GM23338 (cell line): ENCODE results near the gene MTMR6. TPM values are rescaled to one million over a fixed set of nuclear protein-coding genes. Genes with fewer than 3 reads are reported as not detected.

Source experiments
- ATAC-seq: fragments of 200-7000 bp; cut with Tn5 transposase; 3 replicates; pipeline ENCODE4 v1.9.1; 2020
- DNase-seq: peaks from one replicate; pipeline ENCODE4 v3.0.0-alpha.2; 2015; ENCODE audit warnings: low spot score
- H2AFZ ChIP-seq: fragments of 200-600 bp; sonication (generic); 2 replicates; pipeline ENCODE4 v1.8.0; 2016; ENCODE audit warnings: antibody characterized with exemption, mild to moderate bottlenecking, moderate library complexity
- H3F3A ChIP-seq: fragments of 200-600 bp; sonication (generic); replicated peaks from 2 replicates; pipeline ENCODE4 v1.8.0; 2017; ENCODE audit warnings: antibody characterized with exemption, mixed run types, low read depth
- H3K27ac ChIP-seq: fragments of 200-600 bp; sonication (generic); 2 replicates; pipeline ENCODE4 v1.6.1; 2016; ENCODE audit warnings: low read depth
- H3K27me3 ChIP-seq: fragments of 200-600 bp; sonication (generic); 2 replicates; pipeline ENCODE4 v1.8.0; 2016; ENCODE audit warnings: mild to moderate bottlenecking, mixed run types, moderate library complexity; ENCODE audit not compliant: insufficient read depth
- H3K36me3 ChIP-seq: fragments of 200-600 bp; sonication (generic); 2 replicates; pipeline ENCODE4 v1.8.0; 2016; ENCODE audit warnings: mild to moderate bottlenecking; ENCODE audit not compliant: insufficient read depth
- H3K4me1 ChIP-seq: fragments of 200-600 bp; sonication (generic); 2 replicates; pipeline ENCODE4 v1.8.0; 2016; ENCODE audit warnings: mild to moderate bottlenecking, moderate library complexity; ENCODE audit not compliant: insufficient read depth
- H3K4me2 ChIP-seq: fragments of 200-600 bp; sonication (generic); 2 replicates; pipeline ENCODE4 v1.7.1; 2017; ENCODE audit warnings: mixed run types
- H3K4me3 ChIP-seq: fragments of 200-600 bp; sonication (generic); 2 replicates; pipeline ENCODE4 v1.6.1; 2016; ENCODE audit warnings: mixed run types
- H3K79me2 ChIP-seq: fragments of 200-600 bp; sonication (generic); replicated peaks from 2 replicates; pipeline ENCODE4 v1.8.0; 2017; ENCODE audit warnings: mild to moderate bottlenecking; ENCODE audit not compliant: insufficient read depth
- H3K9me2 ChIP-seq: fragments of 200-600 bp; sonication (generic); 2 replicates; pipeline ENCODE4 v1.8.0; 2017; ENCODE audit not compliant: insufficient read depth
- H4K20me1 ChIP-seq: fragments of 200-600 bp; sonication (generic); replicated peaks from 2 replicates; pipeline ENCODE4 v1.8.0; 2017; ENCODE audit warnings: mild to moderate bottlenecking; ENCODE audit not compliant: insufficient read depth
- H3K27ac Mint-ChIP-seq: 2 replicates; pipeline ENCODE4 v1.8.0; 2020; ENCODE audit warnings: inconsistent platforms, mild to moderate bottlenecking, moderate library complexity, mixed read lengths
- H3K27me3 Mint-ChIP-seq: 3 replicates; pipeline ENCODE4 v1.8.0; 2022; ENCODE audit warnings: low read depth, mild to moderate bottlenecking, moderate library complexity, mixed read lengths, inconsistent platforms; ENCODE audit not compliant: insufficient read depth, poor library complexity
- H3K36me3 Mint-ChIP-seq: 3 replicates; pipeline ENCODE4 v1.8.0; 2021; ENCODE audit warnings: low read depth, mild to moderate bottlenecking, inconsistent platforms, moderate library complexity, mixed read lengths
- H3K4me1 Mint-ChIP-seq: 3 replicates; pipeline ENCODE4 v1.8.0; 2020; ENCODE audit warnings: mild to moderate bottlenecking, inconsistent platforms, mixed read lengths
- H3K4me3 Mint-ChIP-seq: 3 replicates; pipeline ENCODE4 v1.8.0; 2021; ENCODE audit warnings: moderate library complexity, mild to moderate bottlenecking, inconsistent platforms, mixed read lengths
- H3K9me3 Mint-ChIP-seq: 3 replicates; pipeline ENCODE4 v1.8.0; 2020; ENCODE audit warnings: moderate library complexity, mild to moderate bottlenecking, inconsistent platforms, mixed read lengths
- CREB1 ChIP-seq: fragments of 250-450 bp; sonication (Bioruptor Pico); IDR thresholded peaks from 2 replicates; pipeline ENCODE4 v1.5.0; 2020; ENCODE audit warnings: low read depth, mild to moderate bottlenecking, moderate library complexity
- EZH2 ChIP-seq: fragments of 200-600 bp; sonication (generic); IDR thresholded peaks from one replicate; pipeline ENCODE4 v1.8.0; 2017; ENCODE audit warnings: antibody characterized with exemption, mild to moderate bottlenecking, low read depth; ENCODE audit not compliant: unreplicated experiment
- EZH2phosphoT487 ChIP-seq: fragments of 200-600 bp; sonication (generic); IDR thresholded peaks from one replicate; pipeline ENCODE4 v1.8.1; 2018; ENCODE audit warnings: antibody characterized with exemption; ENCODE audit not compliant: unreplicated experiment
- JUNB ChIP-seq: IDR thresholded peaks from one replicate; pipeline ENCODE4 v1.6.1; 2016; ENCODE audit warnings: antibody characterized with exemption; ENCODE audit not compliant: unreplicated experiment
- NANOG ChIP-seq: IDR thresholded peaks from 2 replicates; pipeline ENCODE4 v1.6.1; 2016; ENCODE audit warnings: antibody characterized with exemption, borderline replicate concordance
- POLR2AphosphoS5 ChIP-seq: IDR thresholded peaks from 2 replicates; pipeline ENCODE4 v1.6.1; 2016; ENCODE audit warnings: antibody characterized with exemption, low read depth
- STAT1 ChIP-seq: IDR thresholded peaks from one replicate; pipeline ENCODE4 v1.6.1; 2016; ENCODE audit warnings: antibody characterized with exemption; ENCODE audit not compliant: unreplicated experiment
- ZNF114 ChIP-seq: fragments of 250-450 bp; sonication (Bioruptor Pico); IDR thresholded peaks from 2 replicates; pipeline ENCODE4 v1.5.0; 2020; ENCODE audit warnings: mild to moderate bottlenecking, moderate library complexity
- ZNF331 ChIP-seq: fragments of 250-450 bp; sonication (Bioruptor Pico); IDR thresholded peaks from 2 replicates; pipeline ENCODE4 v1.5.0; 2020; ENCODE audit warnings: low read depth, mild to moderate bottlenecking, moderate library complexity
- polyA plus RNA-seq: library from polyadenylated mRNA; unstranded; fragments of >200 nt; fragmentation: Nextera tagmentation; extraction: Ambion mirVana; gene quantifications from 2 replicates; pipeline ENCODE4 v1.2.1, GENCODE V29; 2016
- total RNA-seq: library from RNA; depleted of rRNA; stranded (reverse); fragments of >200 nt; shearing (Covaris generic); gene quantifications from 2 replicates; pipeline ENCODE4 v1.2.3, GENCODE V29; 2014
- TF ChIP-seq, protein P1 (sequence below): IDR thresholded peaks from 2 replicates; pipeline ENCODE4 v1.6.1; 2016; ENCODE audit warnings: antibody characterized with exemption
- TF ChIP-seq, protein P2 (sequence below): IDR thresholded peaks from one replicate; pipeline ENCODE4 v1.6.1; 2018; ENCODE audit warnings: antibody characterized with exemption; ENCODE audit not compliant: unreplicated experiment
- TF ChIP-seq, protein P3 (sequence below): fragments of 250-450 bp; sonication (Bioruptor Pico); IDR thresholded peaks from 2 replicates; pipeline ENCODE4 v1.5.0; 2020; ENCODE audit warnings: mild to moderate bottlenecking, moderate library complexity
- TF ChIP-seq, protein P4 (sequence below), 2 experiments: fragments of 200-600 bp in 1 of 2; sonication (generic) in 1 of 2; conservative IDR thresholded peaks; 2 replicates each; pipeline versions ENCODE4 v1.5.1 to v1.6.1; 2016 to 2017; ENCODE audit warnings: antibody characterized with exemption in 2 of 2, low read depth in 2 of 2, mild to moderate bottlenecking in 2 of 2, moderate library complexity in 1 of 2

The MTMR6 gene
- total and polyA plus RNA-seq, 2 experiments from 2014 or later: 4.6 to 9.5 TPM

DNA sequence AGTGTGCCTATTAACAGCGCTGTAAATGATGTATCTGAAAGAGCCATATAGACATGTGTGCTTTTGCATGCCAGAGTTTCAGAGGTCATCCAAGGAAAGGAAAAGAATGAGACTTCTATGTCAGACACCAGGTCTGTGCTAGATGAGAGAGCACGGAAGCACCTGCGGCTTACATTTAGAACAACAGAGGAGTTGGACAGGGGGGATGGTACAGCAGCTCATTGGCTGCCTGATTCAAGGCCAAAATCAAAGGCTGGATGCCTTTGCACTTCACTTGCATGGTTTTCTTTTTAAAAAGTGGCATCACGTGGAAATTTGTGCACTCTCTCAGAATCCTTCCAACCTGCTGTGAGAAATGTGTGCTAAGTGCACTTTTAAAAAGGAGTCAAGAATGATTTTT lies 82.4 kb downstream of the MTMR6 start:
- Mint-ChIP-seq H3K27ac (no peak overlapping the region), H3K4me3 (no peak overlapping the region), H3K36me3 (no peaks in the 10 kb centered on the region; the same call in 2 of the 3 replicates), H3K4me1 (peaks cover 15% of the 10 kb centered on the region; the same call in 2 of the 3 replicates), H3K27me3 (no peaks in the 10 kb centered on the region), H3K9me3 (peaks cover 2% of the 10 kb centered on the region; the same call in 1 of the 3 replicates)
- no peaks in the 10 kb centered on the region for H3K36me3 ChIP-seq
- no peak overlapping the region for H2AFZ ChIP-seq
- H3K4me2 ChIP-seq: no peak overlapping the region
- H3K27me3 ChIP-seq: no peaks in the 10 kb centered on the region
- ATAC-seq (no peak), DNase-seq (no peak)
- H3K79me2 ChIP-seq: no peaks in the 10 kb centered on the region
- H3F3A ChIP-seq: no peaks in the 10 kb centered on the region
- no peak overlapping the region for H3K4me3 ChIP-seq
- H3K9me2 ChIP-seq: no peaks in the 10 kb centered on the region; the same call in 1 of the 2 replicates
- TF ChIP-seq JUNB (no peak), ZNF331 (CRISPR knock-in tag) (no peak), ZNF114 (CRISPR knock-in tag) (no peak), STAT1 (no peak), POLR2AphosphoS5 (no peak), CREB1 (CRISPR knock-in tag) (no peak), EZH2 (no peak), NANOG (no peak), EZH2phosphoT487 (no peak)
- TF ChIP-seq, protein P1, sequence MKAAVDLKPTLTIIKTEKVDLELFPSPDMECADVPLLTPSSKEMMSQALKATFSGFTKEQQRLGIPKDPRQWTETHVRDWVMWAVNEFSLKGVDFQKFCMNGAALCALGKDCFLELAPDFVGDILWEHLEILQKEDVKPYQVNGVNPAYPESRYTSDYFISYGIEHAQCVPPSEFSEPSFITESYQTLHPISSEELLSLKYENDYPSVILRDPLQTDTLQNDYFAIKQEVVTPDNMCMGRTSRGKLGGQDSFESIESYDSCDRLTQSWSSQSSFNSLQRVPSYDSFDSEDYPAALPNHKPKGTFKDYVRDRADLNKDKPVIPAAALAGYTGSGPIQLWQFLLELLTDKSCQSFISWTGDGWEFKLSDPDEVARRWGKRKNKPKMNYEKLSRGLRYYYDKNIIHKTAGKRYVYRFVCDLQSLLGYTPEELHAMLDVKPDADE: no peak
- TF ChIP-seq, protein P2, sequence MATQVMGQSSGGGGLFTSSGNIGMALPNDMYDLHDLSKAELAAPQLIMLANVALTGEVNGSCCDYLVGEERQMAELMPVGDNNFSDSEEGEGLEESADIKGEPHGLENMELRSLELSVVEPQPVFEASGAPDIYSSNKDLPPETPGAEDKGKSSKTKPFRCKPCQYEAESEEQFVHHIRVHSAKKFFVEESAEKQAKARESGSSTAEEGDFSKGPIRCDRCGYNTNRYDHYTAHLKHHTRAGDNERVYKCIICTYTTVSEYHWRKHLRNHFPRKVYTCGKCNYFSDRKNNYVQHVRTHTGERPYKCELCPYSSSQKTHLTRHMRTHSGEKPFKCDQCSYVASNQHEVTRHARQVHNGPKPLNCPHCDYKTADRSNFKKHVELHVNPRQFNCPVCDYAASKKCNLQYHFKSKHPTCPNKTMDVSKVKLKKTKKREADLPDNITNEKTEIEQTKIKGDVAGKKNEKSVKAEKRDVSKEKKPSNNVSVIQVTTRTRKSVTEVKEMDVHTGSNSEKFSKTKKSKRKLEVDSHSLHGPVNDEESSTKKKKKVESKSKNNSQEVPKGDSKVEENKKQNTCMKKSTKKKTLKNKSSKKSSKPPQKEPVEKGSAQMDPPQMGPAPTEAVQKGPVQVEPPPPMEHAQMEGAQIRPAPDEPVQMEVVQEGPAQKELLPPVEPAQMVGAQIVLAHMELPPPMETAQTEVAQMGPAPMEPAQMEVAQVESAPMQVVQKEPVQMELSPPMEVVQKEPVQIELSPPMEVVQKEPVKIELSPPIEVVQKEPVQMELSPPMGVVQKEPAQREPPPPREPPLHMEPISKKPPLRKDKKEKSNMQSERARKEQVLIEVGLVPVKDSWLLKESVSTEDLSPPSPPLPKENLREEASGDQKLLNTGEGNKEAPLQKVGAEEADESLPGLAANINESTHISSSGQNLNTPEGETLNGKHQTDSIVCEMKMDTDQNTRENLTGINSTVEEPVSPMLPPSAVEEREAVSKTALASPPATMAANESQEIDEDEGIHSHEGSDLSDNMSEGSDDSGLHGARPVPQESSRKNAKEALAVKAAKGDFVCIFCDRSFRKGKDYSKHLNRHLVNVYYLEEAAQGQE: no peak
- TF ChIP-seq, protein P3, sequence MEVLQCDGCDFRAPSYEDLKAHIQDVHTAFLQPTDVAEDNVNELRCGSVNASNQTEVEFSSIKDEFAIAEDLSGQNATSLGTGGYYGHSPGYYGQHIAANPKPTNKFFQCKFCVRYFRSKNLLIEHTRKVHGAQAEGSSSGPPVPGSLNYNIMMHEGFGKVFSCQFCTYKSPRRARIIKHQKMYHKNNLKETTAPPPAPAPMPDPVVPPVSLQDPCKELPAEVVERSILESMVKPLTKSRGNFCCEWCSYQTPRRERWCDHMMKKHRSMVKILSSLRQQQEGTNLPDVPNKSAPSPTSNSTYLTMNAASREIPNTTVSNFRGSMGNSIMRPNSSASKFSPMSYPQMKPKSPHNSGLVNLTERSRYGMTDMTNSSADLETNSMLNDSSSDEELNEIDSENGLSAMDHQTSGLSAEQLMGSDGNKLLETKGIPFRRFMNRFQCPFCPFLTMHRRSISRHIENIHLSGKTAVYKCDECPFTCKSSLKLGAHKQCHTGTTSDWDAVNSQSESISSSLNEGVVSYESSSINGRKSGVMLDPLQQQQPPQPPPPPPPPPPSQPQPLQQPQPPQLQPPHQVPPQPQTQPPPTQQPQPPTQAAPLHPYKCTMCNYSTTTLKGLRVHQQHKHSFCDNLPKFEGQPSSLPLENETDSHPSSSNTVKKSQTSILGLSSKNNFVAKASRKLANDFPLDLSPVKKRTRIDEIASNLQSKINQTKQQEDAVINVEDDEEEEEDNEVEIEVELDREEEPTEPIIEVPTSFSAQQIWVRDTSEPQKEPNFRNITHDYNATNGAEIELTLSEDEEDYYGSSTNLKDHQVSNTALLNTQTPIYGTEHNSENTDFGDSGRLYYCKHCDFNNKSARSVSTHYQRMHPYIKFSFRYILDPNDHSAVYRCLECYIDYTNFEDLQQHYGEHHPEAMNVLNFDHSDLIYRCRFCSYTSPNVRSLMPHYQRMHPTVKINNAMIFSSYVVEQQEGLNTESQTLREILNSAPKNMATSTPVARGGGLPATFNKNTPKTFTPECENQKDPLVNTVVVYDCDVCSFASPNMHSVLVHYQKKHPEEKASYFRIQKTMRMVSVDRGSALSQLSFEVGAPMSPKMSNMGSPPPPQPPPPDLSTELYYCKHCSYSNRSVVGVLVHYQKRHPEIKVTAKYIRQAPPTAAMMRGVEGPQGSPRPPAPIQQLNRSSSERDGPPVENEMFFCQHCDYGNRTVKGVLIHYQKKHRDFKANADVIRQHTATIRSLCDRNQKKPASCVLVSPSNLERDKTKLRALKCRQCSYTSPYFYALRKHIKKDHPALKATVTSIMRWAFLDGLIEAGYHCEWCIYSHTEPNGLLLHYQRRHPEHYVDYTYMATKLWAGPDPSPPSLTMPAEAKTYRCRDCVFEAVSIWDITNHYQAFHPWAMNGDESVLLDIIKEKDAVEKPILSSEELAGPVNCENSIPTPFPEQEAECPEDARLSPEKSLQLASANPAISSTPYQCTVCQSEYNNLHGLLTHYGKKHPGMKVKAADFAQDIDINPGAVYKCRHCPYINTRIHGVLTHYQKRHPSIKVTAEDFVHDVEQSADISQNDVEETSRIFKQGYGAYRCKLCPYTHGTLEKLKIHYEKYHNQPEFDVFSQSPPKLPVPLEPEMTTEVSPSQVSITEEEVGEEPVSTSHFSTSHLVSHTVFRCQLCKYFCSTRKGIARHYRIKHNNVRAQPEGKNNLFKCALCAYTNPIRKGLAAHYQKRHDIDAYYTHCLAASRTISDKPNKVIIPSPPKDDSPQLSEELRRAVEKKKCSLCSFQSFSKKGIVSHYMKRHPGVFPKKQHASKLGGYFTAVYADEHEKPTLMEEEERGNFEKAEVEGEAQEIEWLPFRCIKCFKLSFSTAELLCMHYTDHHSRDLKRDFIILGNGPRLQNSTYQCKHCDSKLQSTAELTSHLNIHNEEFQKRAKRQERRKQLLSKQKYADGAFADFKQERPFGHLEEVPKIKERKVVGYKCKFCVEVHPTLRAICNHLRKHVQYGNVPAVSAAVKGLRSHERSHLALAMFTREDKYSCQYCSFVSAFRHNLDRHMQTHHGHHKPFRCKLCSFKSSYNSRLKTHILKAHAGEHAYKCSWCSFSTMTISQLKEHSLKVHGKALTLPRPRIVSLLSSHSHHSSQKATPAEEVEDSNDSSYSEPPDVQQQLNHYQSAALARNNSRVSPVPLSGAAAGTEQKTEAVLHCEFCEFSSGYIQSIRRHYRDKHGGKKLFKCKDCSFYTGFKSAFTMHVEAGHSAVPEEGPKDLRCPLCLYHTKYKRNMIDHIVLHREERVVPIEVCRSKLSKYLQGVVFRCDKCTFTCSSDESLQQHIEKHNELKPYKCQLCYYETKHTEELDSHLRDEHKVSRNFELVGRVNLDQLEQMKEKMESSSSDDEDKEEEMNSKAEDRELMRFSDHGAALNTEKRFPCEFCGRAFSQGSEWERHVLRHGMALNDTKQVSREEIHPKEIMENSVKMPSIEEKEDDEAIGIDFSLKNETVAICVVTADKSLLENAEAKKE (CRISPR knock-in tag): no peak
- TF ChIP-seq, protein P4, sequence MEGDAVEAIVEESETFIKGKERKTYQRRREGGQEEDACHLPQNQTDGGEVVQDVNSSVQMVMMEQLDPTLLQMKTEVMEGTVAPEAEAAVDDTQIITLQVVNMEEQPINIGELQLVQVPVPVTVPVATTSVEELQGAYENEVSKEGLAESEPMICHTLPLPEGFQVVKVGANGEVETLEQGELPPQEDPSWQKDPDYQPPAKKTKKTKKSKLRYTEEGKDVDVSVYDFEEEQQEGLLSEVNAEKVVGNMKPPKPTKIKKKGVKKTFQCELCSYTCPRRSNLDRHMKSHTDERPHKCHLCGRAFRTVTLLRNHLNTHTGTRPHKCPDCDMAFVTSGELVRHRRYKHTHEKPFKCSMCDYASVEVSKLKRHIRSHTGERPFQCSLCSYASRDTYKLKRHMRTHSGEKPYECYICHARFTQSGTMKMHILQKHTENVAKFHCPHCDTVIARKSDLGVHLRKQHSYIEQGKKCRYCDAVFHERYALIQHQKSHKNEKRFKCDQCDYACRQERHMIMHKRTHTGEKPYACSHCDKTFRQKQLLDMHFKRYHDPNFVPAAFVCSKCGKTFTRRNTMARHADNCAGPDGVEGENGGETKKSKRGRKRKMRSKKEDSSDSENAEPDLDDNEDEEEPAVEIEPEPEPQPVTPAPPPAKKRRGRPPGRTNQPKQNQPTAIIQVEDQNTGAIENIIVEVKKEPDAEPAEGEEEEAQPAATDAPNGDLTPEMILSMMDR (conservative IDR thresholded peaks at IDR 0.05; ENCODE audit: low read depth in 2 of 2): no peak
- no peaks in the 10 kb centered on the region for H4K20me1 ChIP-seq
- H3K4me1 ChIP-seq: no peaks in the 10 kb centered on the region; the same call in none of the 2 replicates
- H3K27ac ChIP-seq: no peak overlapping the region
